WERI-Rb-1 (cell line): ENCODE measurements around the gene KCNIP4.

Experiments used
- DNase-seq: peaks from one replicate; pipeline ENCODE4 v3.0.0-alpha.2; 2020
- H3K27ac ChIP-seq: fragments of 250-450 bp; sonication (Bioruptor Pico); 2 replicates; pipeline ENCODE4 v1.5.1; 2020; ENCODE audit warnings: mild to moderate bottlenecking, moderate library complexity
- H3K27me3 ChIP-seq: fragments of 250-450 bp; sonication (Bioruptor Pico); 2 replicates; pipeline ENCODE4 v1.5.1; 2021; ENCODE audit warnings: mild to moderate bottlenecking, low read depth, moderate library complexity; ENCODE audit not compliant: insufficient read depth, severe bottlenecking
- H3K36me3 ChIP-seq: fragments of 250-450 bp; sonication (Bioruptor Pico); 2 replicates; pipeline ENCODE4 v1.5.1; 2020; ENCODE audit warnings: mild to moderate bottlenecking, moderate library complexity
- H3K4me3 ChIP-seq: 2 replicates; pipeline ENCODE4 v1.5.1; 2011; ENCODE audit warnings: low read depth, mild to moderate bottlenecking, control low read depth, low read length
- H3K9me3 ChIP-seq: fragments of 250-450 bp; sonication (Bioruptor Pico); 2 replicates; pipeline ENCODE4 v1.5.1; 2021; ENCODE audit warnings: mild to moderate bottlenecking, moderate library complexity; ENCODE audit not compliant: severe bottlenecking
- TF ChIP-seq, protein P1 (sequence below): IDR thresholded peaks from 2 replicates; pipeline ENCODE4 v1.5.1; 2011; ENCODE audit warnings: low read depth, mild to moderate bottlenecking, control low read depth, inconsistent platforms, low read length

Gene KCNIP4

DNA sequence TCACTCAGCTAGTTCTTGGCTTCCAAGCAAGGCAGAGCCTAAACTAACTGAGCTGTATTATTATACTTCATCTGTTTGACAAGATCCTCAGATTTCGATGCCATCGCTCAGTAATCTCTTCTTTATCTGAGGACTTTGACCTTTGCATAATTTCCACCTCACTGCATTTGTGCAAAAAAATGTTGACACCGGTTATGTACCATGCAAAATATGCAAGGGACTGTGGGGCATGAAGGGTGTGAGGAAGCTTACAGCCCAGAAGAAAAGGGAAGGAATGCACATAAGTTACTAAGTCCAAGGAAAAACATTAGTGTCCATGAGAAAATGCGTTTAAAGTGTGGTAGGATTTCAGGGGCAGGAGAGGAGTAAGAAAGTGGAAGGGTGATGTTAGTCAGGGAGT is 953.0 kb downstream of the KCNIP4 start:
- no peak overlapping the region for H3K4me3 ChIP-seq
- no peaks in the 10 kb centered on the region for H3K27me3 ChIP-seq
- no peaks in the 10 kb centered on the region for H3K36me3 ChIP-seq
- DNase-seq = no peak
- H3K9me3 ChIP-seq = peaks cover 5% of the 10 kb centered on the region
- H3K27ac ChIP-seq = no peak overlapping the region
- TF ChIP-seq, protein P1, sequence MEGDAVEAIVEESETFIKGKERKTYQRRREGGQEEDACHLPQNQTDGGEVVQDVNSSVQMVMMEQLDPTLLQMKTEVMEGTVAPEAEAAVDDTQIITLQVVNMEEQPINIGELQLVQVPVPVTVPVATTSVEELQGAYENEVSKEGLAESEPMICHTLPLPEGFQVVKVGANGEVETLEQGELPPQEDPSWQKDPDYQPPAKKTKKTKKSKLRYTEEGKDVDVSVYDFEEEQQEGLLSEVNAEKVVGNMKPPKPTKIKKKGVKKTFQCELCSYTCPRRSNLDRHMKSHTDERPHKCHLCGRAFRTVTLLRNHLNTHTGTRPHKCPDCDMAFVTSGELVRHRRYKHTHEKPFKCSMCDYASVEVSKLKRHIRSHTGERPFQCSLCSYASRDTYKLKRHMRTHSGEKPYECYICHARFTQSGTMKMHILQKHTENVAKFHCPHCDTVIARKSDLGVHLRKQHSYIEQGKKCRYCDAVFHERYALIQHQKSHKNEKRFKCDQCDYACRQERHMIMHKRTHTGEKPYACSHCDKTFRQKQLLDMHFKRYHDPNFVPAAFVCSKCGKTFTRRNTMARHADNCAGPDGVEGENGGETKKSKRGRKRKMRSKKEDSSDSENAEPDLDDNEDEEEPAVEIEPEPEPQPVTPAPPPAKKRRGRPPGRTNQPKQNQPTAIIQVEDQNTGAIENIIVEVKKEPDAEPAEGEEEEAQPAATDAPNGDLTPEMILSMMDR = no peak

DNA sequence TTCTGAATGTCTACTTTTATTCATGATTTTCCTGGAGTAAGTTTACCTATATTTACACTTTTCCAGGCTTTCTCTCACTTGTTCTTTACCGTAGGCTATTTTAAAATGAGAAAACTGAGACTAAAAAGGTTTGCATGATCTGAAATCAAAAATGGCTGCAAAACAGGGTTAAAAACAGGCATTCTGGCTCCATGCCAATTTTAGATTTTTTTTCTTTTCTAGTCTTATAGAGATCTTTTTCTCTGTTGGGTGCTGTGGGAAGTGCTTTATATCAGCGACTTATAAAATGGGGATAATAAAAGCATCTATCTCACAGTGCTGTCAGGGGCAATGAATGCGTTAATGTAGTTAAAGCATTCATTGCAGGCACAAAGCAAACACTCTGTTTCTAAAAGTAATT is 953.6 kb downstream of the KCNIP4 start:
- Histone ChIP-seq H3K36me3 (no peaks in the 10 kb centered on the region), H3K9me3 (peaks cover 5% of the 10 kb centered on the region), H3K27ac (no peak overlapping the region), H3K4me3 (no peak overlapping the region), H3K27me3 (no peaks in the 10 kb centered on the region)
- TF ChIP-seq, protein P1 = no peak
- no peak for DNase-seq

DNA sequence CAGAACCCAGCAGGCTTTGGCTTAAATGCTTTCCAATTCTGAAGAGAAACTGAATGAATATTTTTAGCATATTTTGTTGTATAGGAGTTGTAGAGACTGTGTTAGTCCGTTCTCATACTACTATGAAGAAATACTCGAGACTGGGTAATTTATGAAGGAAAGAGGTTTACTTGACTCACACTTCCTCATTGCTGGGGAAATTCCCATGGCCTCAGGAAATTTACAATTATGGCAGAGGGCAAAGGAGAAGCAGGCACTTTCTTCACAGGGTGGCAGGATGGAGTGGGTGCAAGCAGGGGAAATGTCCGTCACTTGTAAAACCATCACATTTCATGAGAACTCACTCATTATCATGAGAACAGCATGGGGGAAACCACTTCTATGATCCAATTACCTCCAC is 956.6 kb downstream of the KCNIP4 start:
- DNase-seq = no peak
- no peak overlapping the region for H3K27ac ChIP-seq
- H3K4me3 ChIP-seq = no peak overlapping the region
- H3K27me3 ChIP-seq = no peaks in the 10 kb centered on the region
- H3K9me3 ChIP-seq = peaks cover 5% of the 10 kb centered on the region
- no peaks in the 10 kb centered on the region for H3K36me3 ChIP-seq
- TF ChIP-seq, protein P1 = no peak

DNA sequence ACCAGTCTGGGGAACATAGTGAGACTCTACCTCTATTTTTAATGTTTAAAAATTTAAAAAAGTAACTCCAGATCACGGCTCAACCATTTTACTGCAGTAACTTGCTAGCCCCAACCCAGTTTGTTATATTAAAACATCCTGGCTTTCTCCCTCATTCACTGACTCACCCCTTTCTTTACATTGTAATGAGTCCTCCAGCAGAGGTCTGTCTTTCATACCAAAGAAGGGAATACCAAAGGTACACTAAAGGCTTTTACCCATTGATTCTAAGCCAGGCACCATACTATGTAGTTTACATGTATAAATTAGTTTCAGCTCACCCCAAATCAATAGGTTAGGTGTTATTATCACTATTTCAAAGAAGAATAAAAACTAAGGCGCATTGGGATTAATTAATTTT is 961.4 kb downstream of the KCNIP4 start:
- H3K27ac ChIP-seq = no peak overlapping the region
- H3K27me3 ChIP-seq = no peaks in the 10 kb centered on the region
- no peak overlapping the region for H3K4me3 ChIP-seq
- TF ChIP-seq, protein P1 = no peak
- DNase-seq = no peak
- no peaks in the 10 kb centered on the region for H3K36me3 ChIP-seq
- no peaks in the 10 kb centered on the region for H3K9me3 ChIP-seq

DNA sequence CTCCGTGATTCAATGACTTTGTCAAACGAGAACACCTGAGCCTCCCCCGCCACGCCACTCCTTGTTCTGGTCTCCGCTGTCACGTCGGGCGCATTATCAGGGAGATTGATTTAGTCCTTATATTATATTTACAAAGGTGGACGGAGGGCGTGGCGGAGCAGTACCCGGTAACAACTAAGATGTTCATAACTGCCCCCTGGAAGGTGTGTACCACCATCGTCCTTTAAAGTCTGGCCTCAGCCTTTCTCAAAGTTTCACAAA is 964.1 kb downstream of the KCNIP4 start:
- TF ChIP-seq, protein P1 = no peak
- Histone ChIP-seq H3K27ac (no peak overlapping the region), H3K27me3 (no peaks in the 10 kb centered on the region), H3K36me3 (no peaks in the 10 kb centered on the region), H3K9me3 (no peaks in the 10 kb centered on the region), H3K4me3 (no peak overlapping the region)
- no peak for DNase-seq

DNA sequence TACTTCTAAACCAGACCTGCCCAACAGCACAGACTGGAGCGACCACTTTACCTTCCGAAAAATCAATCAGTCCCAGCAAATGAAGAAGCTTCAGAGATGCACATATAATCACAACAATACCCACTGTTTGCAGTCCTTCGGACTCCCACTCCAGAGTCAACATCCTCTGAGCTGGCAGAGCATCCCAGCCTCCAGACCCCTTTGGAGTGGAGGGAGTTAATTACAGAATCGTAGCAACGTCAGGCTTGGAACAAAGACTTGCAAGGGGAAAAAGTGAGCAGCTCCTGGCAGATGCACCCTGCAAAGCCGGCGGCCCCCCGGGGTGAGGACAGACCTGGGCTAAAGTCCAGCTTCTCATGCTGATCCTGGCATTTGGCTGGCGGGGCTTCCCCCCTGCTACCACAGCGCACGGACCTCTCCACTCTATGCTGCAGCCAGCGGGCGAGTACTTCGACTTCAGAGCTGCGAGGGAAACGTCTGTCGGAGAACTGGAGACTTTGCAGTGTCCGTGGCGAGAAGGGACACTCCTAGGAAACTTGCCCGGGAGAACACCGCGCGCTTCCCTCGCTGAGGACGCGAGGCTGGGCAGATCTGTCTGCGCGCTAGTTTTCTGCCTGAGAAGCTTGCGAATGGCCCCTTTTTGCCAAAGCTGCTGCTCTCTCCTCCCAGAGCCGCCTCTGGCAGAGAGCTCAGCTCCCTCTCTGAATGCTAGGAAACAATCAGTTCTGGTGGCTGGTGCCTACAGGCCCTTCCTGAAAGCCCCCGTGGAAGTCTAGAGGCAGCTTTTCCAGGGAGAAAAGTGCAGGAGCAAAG is 964.6 kb downstream of the KCNIP4 start:
- Histone ChIP-seq H3K27me3 (no peaks in the 10 kb centered on the region), H3K36me3 (no peaks in the 10 kb centered on the region), H3K27ac (no peak overlapping the region), H3K9me3 (no peaks in the 10 kb centered on the region), H3K4me3 (no peak overlapping the region)
- TF ChIP-seq, protein P1 = no peak
- DNase-seq = peak; percentile 9
